Left hindlimb (tissue), 1 donor: ENCODE data around the gene EMSY.
"Not testable (repeated sequence)": the region's sequence is repeated elsewhere in the genome, so short reads cannot be mapped to it uniquely, and the experiment has no call there.

Source experiments
- DNase-seq: peaks from one replicate; pipeline ENCODE4 v3.0.0-alpha.2; 2018

EMSY gene

DNA sequence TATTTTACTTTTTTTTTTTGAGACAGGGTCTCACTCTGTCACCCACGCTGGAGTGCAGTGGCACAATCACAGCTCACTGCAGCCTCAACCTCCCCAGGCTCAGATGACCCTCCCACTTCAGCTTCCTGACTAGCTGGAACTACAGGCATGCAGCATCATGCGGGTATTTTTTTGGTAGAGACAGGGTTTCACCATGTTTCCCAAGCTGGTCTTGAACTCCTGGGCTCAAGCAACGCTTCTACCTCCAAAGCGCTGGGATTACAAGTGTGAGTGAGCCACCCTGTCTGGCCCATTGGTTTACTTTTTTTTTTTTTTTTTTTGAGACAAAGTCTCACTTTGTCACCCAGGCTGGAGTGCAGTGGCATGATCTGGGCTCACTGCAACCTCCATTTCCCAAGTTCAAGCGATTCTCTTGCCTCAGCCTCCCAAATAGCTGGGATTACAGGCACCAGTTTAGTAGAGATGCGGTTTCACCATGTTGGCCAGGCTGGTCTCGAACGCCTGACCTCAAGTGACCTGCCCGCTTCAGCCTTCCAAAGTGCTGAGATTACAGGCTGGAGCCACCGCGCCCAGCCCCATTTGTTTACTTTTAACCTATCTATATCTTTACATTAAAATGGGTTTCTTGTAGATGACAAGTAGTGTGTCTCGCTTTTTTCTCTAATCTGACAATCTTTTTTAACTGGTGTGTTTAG is 127.5 kb downstream of the EMSY start:
- DNase-seq, result not testable (repeated sequence)

DNA sequence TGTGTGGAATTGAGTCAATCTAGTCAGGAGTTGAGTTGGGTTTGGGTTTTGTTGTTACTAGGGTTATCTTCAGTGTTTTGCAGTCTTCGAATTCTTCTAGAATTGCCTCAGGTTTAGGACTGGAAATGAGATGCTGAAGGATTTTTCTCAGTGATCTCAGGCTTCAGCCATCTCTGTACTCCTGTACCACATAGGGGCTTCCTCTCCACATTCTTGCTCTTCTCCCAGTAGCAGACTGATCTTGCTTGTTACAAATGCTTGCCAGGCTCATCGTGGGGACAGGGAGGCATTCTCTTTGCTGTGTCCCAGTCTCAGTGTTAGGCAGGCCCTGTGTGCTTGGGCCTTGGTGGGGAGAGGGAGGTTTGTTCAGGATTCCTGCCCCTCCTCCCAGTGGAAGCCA is 129.6 kb downstream of the EMSY start:
- no peak for DNase-seq

DNA sequence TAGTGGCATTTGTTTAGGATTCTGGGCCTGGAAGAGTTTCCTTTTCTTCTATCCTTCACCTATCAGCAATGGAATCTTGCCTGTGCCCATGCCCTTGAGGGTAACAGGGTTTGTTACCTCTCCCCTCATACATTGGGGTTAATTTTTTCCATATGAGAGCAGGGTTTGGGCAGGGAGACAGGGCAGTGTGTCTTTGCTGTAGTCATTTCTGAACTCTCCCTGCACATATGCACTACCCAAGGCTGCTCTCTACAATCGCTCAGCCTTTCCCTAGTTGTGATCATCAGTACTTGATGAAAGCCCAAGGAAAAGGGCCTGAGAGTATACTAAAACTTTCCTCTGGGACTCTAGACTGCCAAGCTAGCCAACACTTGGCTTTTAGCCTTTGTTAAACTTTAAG is 130.1 kb downstream of the EMSY start:
- DNase-seq, result no peak

DNA sequence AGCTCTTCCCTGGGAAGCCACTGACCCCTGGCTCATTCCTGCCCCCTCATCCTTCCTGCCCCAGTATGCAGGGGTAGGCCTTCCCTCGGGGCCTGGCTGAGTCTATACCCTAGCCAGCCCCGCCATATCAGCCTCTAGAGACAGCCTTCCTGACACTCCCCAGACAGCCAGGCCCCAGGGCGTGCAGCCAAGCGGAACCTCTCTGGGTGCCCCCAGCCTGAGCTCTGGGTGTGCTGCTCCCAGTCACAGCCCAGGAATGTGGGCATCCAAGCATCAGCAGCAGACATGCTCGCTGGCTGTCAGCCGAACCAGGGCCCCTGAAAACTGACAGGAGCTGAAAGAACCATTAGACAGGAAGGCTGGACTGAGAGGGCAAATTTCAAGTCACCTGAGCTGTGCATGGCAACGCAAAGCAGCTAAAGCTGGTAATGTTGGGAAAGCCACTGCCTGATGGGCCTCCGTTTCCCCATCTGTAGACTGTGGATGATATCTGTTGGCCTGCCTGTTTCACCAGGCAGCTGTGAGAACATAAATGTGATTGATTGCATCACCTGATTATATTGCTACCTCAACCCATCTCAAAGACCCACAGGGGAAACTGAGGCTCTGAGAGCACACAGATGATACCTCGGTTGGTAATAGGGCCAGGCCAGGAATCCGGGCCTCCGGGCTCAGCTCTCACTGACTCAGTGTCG is 132.6 kb downstream of the EMSY start:
- DNase-seq, result peak; percentile 54

DNA sequence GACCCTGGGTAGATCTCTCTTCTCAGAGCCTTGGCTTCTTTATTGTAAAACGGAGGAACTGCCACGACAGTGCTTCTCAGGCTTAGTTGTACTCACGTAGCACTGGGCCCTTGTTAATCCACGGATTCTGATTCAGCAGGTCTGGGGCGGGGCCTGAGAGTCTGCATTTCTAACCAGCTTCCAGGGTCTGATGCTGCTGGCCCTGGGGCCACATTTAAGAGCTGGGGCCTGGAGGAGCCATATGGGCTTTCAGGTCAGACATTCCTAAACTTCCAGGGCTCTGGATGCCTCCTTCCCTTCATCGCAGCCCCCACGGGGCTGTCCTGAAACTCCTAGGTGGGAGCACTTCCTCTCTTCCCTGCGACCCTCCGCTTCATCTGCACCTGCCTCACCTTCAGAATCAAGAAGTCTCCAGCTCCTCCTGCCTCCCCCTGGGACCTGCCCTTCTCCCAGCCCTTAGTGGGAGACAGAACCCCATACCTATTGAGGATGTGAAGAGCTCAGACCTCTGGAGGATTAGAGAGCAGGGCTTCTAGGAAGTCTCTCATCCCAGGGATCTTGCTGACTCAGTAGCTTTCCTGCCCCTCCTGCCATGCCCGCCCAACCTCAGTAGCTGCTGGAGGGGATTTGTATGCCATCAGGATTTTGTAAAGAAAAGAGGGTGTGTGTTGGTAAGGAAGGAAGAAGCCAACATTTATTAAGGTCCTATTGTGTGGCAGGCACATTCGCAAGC is 133.3 kb downstream of the EMSY start:
- no peak for DNase-seq

DNA sequence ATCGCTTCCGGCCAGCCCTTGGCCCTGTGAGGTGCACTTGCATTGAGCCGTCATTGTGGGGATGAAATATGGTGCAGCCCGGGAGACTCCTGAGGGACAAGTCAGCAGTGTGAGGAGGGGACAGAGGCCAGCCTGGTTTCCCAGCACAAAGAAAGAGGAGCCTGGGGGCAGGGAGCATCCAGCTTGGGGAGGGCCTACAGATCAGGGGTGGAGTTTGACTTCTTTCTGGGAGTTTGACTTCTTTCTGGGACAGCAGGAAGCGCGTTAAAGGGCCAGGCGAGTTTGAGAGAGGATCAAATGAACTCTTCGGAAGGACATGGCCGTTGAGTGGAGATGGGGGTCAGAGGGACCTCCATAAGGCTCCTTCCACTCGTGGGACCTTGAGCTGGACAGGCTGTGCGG is 133.8 kb downstream of the EMSY start:
- peak; percentile 69 for DNase-seq

DNA sequence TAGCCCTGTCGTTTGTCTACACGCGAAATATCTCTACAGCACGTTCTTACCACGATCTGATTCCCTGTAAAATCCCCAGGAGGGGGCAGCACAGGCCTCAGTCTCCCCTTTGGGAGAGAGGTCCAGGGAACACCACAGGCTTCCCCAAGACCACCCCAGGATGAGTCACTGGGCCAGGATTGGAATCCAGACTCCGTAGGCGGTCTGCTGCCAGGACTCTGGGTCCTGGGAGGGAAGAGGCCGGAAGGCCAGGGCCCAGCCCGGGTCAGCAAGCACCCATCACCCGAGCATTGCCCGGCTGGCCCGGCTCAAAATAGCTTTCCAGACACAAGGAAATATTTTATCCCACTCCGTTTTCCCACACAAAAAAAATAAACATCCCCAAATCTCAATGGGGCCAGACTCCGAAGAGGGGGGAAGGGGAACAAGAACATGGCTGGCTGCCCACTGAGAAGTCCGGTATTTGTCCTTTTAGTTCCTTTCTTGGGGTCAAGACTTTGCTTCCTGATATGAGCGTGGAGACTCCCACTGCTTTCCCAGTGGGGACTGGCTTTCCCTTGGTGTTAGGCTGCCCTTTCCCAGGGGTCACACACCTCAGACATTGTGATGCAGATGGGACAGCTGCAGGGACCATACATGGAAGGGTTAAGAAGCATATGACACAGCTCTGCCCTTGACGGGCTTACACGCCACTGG is 134.4 kb downstream of the EMSY start:
- DNase-seq, result peak; percentile 51

DNA sequence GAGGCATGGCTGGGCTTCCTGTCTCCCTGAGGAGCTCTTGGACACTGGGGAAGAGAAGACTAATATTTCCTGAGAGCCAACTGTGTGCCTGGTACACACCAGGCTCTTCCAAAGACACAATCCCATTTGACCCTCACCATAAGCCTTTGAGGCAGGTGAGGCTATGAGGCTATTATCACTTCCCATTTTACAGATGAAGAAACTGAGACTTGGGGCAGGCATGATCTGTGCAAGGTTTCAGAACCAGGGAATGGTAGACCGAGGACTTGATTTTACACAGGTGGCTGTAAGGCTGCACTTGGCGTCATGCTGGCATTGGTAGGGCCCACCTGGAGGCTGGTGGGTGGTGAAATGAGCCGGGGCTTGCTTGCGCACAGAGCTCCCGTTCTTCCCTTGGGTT is 134.9 kb downstream of the EMSY start:
- no peak for DNase-seq

DNA sequence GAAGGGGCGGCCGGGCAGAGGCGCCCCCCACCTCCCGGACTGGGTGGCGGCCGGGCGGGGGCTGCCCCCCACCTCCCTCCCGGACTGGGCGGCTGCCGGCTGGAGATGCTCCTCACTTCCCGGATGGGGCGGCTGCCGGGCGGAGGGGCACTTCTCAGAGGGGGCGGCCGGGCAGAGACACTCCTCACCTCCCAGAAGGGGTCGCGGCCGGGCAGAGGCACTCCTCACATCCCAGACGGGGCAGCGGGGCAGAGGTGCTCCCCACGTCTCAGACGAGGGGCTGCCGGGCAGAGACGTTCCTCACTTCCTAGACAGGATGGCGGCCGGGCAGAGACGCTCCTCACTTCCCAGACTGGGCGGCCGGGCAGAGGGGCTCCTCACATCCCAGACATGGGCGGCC is 137.7 kb downstream of the EMSY start:
- not testable (repeated sequence) for DNase-seq

DNA sequence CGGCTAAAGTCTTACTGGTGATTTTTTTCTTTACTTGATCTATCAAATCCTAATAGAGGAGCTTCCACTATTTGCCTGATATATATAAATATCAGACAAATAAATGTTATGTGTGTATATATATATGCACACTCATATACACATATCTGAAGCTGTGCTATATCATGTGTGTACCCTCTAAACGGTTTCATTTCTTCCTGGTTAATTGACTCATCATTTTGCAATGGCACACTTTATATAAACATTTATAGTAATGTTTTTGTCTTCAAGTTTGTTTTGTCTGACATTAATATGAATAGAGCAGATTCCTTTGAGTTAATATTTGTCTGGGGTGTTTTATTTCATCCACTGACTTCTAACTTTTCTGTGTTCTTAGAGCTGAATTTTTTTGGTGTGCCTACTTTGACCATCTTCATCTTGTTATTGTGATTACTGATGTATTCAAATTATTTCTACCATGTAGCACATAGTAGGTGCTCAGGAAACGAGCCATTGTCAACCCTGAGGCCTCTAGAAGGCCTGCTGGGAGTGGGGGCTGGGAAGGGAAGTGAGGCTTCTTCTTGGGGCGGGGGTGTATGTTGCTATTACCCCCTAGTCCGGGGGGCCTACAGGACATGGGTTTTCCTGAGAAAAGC is 143.1 kb downstream of the EMSY start:
- no peak for DNase-seq

DNA sequence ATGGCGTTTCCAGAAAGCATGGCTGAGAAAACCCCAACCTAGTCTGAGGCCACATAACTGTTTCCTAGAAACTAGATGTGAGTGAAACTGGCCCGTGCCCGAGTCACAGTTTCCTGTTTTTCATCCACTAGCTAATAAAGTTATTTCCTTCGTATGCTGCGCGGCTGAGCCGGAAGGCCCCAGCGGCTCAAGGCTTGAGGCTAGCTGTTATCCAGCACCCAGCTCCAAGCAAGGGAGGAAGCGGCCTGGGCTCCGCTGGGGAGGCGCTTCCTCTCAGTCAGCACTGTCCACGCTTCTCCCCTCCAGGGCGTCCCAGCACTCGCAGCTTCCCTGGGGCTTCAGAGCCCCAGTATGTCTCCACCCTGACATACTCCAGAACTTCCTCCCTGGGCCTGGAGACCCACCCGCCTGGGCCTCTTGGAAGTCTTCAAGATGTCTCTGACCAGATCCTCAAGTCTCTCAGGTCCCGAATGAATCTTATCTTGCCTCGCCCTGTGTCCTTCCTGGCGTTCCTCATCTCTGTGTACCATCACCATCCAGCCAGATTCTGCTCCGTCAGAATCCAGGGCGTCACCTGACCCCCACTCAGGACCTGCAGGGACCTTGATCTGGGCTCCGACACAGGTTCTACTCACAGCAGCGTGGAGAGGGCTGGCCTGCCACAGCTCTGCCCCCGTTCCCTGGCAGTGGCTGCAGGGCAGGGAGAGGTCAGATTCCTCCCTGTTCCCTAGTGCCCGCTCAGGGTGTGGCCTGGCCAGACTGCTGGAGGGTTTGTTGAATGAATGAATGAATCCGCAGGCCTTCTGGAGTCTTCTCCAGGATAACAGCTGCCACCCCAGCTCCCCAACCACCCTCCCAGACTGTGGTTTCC is 143.9 kb downstream of the EMSY start:
- peak; percentile 68 for DNase-seq

DNA sequence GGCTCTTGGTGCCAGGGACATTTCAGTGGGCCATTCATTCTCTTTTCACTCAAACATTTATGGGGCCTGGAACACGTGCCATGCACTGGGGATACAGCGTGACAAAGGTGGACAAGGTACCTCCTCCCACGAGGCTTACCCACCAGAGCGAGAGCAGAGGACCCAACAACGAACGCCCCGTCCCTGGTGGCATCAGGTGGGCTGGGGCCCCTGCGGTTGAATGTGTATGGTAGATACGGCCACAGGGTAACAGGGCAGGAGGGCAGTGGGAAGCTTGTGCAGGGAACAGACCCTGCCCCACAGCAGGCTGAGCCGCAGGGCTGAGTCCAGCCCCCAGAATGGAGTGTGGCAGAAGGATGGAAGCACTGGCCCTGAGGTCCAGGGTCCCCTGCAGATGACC is 144.7 kb downstream of the EMSY start:
- no peak for DNase-seq

DNA sequence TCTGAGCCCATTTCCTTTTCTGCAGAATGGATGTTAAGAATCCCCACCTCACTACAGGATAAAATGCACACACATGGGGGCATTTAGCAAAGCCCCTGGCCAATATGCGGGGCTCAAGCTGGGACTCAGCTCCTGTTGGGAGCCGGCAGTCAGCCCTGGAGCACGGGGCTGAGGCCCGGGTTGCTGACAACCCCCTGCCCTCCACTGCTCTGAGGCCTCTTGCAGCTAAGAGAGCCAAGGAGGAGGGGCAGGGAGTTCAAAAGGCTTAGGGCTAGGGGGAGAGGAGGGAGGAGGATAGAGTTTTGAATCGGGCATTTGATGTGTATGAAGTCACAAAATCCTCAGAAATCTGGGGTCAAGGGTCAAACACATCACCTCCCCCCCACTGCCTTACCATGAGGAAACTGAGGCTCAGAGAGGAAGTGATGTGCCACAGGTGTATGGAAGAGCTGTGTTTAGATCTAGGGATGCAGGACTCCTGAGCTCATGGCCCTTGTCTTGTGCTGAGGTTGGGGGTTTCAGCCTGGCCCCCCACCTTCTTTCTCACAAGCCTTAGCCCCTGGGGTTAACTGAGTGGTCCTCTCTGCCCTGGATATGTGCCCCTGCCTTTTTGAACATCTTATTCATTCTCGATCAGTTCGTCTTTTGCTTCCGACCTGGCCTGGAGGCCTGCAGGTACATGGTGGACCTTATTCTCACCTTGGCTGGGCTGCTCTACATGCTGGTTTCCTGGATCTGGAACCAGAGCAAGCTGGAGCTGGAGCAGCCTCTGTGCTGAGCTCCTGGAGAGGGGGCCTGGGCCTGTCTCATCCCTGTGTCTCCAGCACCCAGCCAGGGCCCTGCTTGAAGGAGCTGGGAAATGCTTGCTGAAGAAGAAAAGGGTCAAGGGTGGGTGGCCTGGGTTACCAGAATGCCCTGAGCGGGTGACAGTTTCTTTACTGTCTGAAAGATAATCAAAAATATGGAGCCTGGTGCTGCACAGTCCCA is 145.4 kb downstream of the EMSY start:
- no peak for DNase-seq

DNA sequence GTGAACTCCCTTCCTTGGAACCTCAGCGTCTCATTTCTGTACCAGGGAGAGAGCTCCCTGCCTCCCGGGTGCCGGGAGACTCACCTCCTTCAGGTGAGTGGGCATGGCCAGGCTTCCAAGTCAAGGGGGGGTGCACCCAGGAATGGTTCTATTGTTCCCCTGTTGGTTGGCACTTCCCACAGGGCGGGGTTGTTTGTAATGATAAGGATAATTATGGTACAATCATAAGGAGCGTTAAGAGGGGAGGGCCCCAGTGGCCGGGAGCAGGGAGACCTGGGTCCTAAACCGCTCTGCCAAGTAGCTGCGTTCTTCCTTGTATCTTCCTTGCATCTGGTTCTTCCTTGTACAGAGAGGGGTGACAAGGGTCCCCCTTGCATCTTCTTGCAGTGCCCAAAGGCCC is 146.6 kb downstream of the EMSY start:
- no peak for DNase-seq

DNA sequence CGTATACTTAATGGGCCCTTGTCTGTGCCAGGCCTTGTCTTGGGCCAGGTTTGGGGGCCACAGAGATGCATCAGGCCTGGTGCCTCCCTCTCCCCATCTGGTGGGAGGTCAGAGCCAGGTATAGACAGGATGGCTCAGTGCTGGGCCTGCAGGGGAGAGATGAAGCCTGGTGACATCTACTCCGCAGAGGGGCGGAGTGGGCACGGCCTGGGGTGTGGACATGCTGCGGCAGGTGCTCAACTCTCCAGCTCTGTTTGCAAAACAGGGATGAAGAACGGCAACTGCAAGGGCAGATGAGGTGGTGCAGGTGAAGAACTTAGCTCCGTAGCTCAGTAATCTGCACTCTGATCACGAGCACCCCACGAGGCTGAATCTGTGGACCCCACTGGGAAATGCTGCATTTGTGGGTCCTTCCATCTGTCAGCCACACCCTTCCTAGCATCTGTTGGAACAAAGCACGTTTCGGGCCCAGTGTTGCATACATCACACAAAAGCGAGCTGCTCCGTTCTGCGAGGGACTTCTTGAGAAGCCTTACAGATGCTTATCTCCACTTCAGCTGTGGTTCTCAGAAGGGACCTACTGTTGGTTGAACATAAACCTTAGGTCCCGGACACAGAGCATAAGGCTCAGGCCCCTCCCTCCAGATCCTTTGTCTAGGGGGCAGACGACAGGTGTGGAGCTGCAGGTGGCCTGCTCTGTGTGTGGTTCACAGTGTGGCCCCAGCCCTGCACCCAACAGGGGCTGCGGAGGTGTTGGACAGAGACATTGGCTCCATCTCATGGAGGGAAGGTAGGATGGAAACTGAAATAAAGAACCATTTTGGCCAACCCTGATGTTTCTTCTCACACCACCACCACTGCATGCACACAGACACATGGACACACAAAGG is 147.5 kb downstream of the EMSY start:
- no peak for DNase-seq

DNA sequence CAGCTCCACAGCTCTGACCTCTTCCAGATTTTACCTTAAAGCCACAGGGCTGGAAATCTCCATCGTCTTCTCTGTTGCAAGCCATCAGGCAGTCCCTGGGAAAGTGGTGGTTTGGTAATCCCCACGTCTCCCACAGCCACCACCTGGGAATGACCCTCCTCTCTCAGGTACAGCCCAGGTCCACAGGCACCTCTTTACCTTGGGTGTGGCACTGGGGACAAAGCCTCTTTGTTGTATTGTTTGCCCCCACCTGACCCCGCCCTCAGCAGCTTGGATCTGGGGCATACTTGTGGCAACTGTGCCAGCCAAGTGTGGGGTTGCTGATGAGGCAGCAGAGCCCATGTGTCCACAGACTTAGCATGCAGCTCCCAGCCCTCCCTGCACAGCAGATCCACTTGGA is 148.1 kb downstream of the EMSY start:
- no peak for DNase-seq

DNA sequence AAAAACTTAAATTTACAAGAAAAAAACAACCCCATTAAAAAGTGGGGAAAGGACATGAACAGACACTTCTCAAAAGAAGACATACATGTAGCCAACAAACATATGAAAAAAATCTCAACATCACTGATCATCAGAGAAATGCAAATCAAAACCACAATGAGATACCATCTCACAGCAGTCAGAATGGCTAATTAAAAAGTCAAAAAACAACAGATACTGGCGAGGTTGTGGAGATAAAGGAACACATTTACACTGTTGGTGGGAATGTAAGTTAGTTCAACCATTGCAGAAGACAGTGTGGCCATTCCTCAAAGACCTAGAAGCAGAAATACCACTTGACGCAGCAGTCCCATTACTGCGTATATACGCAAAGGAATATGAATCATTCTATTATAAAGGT is 150.3 kb downstream of the EMSY start:
- DNase-seq, result not testable (repeated sequence)

DNA sequence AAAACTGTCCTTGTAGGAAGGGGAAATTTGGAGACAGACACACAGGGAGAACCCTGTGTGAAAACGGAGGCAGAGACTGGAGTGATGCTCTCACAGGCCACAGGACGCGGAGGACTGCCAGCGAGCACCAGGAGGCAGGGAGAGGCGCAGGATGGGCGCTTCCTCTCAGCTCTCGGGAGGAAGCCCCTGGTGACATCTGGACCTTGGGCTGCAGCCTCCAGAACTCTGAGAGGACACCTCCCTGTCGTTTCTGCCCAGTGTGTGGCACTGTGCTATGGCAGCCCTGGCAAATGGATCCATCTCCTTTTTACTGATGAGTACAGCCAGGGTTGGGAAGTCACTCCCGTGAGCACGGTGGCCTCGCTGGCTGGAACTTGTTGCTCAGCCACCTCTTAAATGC is 151.8 kb downstream of the EMSY start:
- no peak for DNase-seq
